ENCODE results near the gene FLRT1.
"Not testable (repeated sequence)": the region's sequence is repeated elsewhere in the genome, so short reads cannot be mapped to it uniquely, and the experiment has no call there.

The FLRT1 gene

DNA sequence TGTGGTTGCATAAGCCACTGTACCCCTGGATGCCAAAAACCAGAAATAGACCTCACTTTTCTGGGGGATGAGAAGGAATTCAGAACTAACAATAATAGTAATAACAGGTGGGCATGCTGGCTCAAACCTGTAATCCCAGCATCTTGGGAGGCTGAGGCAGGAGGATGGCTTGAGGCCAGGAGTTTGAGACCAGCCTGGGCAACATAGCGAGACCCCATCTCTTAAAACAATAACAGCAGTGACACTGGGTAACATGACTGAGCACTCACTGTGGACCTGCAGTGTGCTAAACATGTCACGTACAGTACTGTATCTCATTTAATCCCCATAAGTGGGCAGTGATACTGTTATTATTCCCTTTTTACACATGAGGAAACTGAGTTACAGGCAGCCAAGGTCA, 10.0 kb downstream of the FLRT1 start:
- DNase-seq (ENCODE audit: low spot score): no peak

DNA sequence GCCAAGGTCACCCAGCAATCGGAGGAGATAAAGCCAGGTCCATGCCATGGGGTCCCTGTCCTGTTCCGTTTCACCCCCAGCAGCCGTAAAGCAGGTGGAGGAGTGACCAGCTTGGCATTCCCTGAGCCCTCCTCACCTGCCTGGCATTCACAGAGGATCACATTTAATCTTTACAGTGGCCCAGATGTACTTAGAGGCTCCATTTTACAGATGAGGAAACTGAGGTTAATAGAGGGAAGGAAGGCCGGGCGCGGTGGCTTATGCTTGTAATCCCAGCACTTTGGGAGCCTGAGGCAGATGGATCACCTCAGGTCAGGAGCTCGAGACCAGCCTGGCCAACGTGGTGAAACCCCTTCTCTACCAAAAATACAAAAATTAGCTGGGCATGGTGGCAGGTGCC, 11.6 kb downstream of the FLRT1 start:
- not testable (repeated sequence) for DNase-seq (ENCODE audit: low spot score)

DNA sequence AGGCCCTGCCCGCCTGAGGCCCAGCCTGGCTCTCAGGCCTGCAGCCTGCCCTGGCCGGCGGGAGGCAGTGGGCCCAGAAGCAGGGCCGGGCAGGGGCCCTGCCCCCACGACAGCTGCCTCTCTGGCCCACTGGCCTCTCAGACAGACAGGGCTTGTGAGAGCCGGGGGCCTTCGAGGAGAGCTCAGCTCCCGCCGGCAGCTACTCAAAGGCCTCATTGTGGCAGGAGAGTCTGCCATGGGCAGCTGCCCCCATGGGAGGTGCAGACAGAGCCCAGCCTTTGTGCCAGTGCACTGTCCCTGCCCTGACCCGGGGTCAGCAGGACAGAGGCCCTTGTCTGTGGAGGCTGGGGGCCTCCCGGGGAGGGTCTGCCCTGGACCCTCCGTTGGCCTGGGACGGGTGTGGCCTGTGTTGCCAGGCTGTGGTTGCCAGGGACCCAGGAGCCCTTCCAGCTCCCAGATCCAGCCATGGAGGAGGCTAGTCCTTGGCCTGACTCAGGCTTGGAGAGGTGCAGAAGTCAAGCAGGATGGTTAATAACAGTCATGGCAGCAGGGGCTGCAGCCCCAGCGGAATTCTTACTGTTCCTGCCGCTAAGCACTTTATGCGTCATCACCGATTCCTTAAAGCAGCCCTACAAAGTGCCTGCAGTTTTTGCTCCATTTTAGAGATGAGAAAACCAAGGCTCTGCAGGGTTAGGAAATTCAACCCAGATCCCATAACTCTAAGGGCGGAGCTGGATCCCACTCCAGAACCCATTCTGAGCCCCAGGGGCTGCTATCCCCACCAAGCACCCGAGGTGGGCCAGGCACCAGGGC, 12.5 kb downstream of the FLRT1 start:
- no peak for DNase-seq (ENCODE audit: low spot score)

DNA sequence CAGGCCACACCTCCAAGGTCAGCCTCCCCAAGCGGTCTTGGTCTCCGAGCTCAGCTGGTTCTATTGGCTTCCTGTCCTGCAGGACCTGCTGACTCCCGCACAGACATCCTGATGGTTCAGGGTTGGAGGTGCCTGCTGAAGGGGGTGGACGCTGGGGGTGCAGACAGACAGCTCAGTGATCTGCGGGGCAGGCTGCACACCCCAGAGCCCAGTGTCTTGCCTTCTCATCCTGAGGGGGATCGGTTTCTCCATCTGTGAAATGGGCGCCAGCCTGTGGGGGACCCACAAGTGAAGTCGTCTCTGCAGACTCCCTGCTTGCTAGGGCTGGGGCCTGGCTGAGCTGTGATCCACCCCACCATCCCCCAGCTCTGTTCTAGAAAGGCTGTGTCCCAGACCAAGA, 13.8 kb downstream of the FLRT1 start:
- DNase-seq (ENCODE audit: low spot score): no peak

DNA sequence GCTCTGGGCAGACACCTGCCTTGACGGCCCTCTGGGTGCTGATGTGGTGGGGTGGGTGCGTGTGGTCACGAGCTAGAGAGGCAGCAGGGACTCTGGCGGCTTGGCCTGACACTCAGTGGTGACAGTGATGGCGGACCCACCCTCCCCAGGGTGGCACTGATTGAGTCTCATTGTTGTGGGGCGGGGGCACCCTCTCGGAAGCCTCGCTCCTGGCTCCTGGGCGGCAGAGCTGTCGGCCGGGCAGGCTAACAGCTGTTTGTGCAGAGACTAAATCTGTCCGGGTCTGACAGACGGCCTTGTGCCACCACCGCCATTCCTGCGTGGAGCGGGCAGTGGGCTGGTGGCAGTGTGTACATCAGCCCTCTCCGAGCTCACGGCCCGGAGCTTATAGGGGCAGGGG, 15.6 kb downstream of the FLRT1 start:
- no peak for DNase-seq (ENCODE audit: low spot score)

DNA sequence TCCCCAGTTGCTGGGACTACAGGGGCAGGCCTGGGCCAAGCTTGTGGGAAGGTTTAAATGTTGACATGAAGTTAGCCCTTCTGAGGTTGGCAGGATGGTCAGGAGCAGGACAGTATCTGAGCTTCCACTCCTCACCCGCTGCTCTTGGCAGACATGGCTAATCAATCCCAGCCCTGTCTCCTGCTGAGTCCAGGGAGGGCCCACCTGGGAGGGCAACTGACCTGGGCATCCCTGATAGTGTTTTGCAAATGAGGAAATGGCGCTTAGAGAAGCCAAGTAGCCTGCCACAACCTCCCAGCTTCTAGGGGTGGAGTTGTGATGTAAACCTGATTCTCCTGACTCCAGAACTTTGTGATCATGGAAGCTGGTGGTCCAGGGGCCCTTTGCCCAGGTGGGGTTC, 16.7 kb downstream of the FLRT1 start:
- DNase-seq (ENCODE audit: low spot score): no peak

DNA sequence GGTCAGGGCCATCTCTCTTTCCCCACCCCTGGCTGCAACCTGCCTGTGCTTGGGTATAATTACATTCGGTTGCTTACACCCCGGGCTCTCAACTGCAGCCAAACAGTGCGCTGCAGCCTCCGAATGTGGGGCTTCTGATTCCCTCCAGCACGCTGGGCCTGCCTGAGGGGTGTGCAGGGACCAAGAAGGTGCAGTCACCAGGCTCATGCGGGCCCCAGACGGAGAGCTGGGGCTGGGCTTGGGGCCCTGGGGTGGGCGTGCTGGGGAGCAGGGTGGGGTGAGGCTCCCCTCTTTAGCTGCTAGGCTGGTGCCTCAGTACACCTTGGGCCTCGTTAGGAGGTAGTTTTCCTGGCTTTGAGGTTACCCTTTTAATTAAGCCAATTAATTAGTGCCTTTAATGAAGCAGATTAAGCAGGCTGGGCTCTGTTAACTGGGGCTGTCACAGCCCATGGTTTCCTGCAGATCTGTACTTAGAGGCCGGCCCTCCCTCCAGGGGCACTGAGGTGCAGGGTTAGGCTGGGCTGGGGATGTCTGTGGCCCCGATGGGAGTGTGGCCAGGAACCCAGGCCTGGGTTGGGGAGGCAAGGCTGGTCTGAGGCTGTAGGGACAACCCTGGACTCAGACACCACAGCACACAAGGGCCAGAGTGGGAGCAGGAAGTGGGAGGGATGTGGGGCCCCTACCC, 17.3 kb downstream of the FLRT1 start:
- DNase-seq (ENCODE audit: low spot score): no peak

DNA sequence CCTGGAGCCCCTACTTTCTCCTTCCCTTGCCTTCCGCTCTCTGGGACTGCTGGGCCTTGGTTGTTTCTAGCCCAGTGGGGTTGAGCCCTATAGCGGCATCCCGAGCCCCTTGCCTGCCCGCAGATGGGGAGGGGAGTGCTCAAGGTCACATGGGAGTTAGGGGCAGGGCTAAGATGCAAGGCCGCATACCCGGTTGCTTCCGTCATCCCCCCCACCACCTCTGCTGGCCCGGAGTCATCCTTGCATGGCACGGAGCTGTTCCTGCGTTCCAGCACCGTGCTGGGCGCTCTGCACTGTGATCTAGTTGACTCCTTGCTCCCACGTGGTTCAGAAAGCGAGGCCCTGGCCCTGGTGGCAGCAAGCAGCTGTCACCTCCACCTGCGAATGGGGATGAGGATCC, 18.0 kb downstream of the FLRT1 start:
- no peak for DNase-seq (ENCODE audit: low spot score)

DNA sequence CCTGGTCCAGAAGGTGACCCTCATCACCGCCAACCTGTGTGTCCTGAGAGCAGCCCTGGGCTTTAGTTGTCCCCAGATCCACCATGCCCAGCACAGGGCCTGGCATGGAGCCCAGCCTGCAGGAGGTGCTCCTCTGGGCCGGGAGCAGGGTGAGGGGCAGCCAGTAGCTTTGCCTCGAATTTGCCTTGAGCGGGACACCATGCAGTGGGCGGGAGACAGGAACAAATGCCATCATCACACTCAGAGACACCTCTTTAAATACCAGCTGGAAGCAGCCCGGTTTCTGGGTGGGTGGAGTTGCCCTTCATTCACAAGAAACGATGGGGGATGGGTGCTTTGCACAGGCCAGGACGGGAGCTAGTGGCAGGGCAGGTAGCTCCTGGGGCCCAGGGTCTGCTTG, 19.3 kb downstream of the FLRT1 start:
- DNase-seq (ENCODE audit: low spot score): no peak

DNA sequence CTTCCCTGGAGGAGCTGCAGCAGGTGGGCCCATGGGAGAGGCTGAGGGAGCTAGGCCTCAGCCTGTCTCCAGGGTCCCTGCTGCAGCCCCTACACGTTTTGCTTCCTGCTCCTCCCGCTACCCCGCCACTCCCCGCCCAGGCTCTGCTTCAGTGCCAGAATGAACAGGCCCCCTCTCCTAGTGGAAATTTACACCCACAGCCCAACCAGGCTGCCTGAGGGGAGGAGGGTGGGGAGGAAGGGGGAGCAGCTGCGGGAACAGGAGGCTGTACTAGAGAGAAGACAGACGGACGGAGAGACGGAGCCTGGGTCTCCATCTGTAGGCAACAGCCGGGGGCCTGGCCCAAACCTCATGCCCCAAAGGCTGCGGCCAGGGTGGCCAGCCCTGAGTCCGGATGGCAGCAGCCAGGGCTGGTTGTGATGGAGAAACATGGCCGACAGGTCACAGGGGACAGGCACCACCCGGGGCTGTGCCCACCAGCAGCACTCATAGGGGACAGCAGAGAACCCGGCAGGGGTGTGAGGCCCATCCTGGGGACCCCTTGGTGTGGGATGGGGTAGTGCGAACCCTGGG, 20.6 kb downstream of the FLRT1 start:
- no peak for DNase-seq (ENCODE audit: low spot score)

DNA sequence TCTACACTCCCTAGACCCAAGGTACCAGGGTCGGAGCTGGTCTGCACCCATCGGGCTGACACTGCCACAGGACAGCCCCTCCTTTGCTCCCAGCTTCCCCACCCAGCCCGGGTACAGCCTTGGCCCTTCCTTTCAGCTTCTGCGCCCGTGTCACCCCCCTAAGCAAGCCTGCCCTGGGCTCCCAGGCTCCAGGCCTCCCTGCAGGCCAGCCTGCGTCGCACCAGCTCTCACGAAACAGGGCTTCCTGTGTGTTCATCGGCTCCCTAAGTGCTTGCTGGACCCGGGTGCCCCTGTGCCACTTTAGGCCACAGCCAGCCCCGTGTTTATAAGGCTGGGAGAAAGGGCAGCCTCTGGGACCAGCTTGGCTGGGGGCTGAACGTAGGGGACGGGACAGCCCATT, 21.1 kb downstream of the FLRT1 start:
- no peak for DNase-seq (ENCODE audit: low spot score)

DNA sequence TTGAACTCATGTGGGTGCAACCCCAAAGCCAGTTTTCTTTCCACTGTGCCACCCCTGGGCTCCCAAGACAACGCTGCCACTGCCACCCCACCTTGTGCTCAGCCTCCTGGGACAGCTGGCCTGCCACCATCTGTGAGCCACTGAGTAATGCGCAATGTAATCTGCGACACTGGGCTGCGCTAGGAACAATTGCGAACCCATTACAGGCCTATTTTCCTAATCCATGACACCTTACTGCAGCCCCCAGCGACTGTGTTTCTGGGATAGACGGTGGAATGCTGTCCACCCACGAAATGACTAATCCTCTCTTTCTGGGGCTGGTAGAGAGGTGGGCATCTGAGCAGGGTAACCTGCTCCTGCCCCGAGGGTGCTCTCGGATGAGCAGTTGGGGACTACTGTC, 22.2 kb downstream of the FLRT1 start:
- peak; percentile 78 for DNase-seq (ENCODE audit: low spot score)

DNA sequence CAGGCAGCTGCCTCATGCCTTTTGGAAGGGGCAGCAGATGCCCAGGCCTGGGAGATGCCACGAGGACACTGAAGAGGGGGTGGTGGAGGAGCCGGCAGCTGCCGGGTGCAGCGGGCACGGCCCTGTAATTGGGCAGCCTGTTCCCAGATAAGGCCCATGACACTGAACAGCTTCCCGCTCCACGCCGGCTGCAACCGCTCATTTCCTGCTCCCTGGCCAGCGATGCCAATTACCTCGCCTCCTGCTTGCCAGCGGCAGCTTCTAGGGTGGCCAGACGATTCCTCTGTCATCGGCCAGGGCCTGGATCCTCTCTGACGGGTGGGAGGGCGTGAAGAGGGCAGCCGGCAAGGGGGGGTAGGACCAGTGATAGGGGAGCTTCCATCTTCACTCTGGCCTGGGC, 22.8 kb downstream of the FLRT1 start:
- no peak for DNase-seq (ENCODE audit: low spot score)

DNA sequence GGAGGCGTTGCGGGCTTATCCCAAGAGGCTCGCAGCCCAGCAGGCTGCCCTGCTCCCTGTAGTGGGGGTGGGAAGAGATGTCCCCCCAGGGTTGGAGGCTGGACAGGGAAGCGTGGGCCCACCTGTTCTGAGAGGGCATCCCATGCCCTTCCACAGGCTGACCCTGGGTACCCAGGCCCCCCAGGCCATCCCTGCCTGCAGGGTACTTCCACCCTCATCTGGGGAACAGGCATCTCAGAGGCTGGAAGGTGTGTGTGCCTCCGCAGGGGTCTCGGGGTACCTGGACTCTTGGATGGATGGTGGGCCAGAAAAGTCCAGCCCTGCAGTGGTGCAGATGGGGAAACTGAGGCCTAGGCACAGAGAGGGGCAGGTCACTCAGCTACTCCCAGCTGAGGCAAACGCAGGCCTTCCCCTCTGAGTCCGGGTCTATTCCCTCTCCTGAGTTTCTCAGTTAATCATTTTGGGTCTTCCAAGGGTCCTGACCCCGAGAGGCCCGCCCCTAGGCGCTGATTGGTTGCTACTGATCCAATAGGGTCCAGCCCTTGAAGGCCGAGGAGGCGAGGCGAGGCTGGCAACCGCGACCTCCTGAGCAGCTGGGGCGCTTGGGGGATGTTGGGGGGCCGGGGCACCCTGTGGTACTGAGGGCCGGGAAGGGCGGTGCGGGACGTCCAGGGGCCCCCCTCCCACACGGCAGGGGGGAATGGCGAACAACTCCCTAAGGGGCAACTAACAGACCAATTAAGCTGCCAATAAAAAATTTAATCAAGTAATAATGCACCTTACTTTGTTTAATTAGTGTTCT, 23.8 kb downstream of the FLRT1 start:
- DNase-seq (ENCODE audit: low spot score): no peak

DNA sequence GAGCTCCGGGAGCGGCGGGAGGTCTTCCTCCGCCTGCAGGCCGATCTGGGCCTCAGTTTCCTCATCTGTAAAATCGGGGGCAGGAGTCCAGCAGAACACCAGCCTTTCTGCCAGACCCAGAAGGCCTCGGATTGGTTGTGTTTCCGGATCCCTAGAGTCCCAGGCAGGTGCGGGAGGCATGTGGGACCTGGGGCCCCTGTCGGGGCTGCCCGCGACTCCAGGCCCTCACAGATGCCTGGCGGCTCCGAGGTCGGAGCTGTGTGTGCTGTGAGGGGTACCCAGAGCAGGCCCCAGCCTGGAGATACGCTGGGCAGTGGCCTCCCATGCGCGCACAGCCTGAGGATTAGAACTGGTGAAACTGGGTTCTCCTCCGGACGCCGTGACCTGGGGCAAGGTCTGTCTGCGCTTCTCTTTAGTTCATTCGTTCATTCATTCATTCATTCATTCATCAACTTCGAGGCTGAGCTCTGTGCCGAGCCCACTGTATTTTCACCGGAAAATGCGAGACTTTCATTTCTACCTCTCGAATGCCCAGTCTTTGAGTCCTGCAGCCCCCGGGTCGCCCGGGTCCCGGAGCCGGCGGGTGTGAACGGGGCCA, 24.6 kb downstream of the FLRT1 start:
- DNase-seq (ENCODE audit: low spot score): no peak

DNA sequence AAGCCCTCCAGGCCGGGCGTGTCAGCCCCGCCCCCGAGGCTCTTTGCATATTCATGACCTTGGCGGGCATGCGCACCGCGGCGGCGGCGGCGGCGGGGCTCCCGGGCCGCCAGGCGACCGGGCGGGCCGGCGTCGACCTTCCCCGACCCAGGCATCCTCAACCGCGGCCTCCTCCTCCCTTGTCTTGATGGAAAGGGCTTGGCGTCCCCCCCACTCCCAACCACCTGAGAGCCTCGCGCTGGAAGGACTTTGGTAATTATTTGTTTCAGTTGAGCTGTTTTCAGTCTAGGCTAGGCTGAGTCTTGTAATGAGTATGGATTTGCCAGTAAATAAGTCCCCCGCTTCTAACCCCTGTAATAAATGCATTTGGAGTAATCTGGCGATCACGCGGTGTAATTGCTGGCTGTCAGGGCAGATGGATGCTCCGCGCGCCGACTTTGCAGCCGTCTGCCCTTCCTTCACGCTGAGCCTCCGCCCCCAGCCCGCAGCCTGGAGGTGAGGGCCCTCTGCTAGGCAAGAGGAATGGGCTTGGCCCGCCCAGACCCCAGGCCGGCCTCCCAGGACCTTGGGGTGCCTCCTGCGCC, 25.2 kb downstream of the FLRT1 start:
- DNase-seq (ENCODE audit: low spot score): peak; percentile 91

DNA sequence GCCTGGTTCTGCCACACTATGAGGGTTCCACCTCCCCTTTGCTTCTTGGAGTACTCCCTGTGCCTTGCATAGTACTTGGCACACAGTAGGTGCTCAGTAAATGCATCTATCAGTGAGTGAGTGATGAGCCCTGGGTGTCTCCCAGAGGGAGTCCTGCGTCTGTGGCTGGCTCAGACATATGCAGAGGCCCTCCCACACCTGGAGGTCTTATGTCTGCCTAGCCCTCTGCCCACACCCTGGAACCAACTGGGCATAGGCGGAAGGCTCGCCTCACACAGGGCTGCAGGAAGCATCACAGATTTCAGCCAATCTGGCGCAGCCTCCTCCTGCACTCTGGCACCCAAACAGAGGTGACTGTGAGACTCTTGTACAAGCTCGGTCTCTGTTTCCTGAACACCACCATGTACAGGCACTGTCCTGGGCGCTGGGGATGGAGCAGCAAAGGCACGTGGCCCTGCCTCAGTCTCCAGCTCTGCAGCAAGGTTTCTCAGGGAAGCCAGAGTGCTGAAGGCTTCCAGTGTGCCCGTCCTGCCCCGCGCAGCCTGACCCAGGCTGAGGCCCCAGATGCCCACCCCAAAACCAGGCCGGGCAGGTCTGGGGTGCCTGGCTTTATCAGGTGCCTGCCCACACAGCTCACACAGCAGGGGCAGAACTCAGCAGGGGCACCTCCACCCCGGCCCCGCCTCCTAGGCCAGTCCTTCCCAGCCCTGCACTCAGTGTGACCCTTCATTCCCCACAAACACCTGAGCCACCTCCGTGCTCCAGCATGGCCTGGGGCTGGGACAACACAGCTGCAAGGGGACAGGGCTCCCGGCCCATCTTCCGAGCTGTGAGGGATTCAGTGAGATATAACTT, 26.7 kb downstream of the FLRT1 start:
- no peak for DNase-seq (ENCODE audit: low spot score)

DNA sequence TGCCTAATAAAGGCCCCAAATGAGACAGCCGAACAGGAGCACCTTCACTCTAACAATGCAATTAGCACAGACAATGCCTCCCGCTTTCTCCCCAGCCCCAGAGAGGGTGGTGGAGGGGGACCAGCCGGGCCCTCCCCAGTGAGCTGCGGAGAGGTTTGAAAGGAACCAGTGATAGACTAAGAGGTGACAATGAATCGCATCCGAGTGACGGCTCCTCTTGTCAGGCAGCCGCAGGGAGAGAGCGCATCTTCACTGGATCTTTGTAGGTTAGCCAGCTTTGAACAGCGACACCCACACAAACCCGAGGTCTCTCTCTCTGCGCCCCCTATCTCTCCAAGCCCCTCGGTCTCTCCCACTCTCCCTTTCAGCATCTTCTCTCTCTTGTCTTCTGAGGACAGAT, 28.0 kb downstream of the FLRT1 start:
- DNase-seq (ENCODE audit: low spot score): no peak

DNA sequence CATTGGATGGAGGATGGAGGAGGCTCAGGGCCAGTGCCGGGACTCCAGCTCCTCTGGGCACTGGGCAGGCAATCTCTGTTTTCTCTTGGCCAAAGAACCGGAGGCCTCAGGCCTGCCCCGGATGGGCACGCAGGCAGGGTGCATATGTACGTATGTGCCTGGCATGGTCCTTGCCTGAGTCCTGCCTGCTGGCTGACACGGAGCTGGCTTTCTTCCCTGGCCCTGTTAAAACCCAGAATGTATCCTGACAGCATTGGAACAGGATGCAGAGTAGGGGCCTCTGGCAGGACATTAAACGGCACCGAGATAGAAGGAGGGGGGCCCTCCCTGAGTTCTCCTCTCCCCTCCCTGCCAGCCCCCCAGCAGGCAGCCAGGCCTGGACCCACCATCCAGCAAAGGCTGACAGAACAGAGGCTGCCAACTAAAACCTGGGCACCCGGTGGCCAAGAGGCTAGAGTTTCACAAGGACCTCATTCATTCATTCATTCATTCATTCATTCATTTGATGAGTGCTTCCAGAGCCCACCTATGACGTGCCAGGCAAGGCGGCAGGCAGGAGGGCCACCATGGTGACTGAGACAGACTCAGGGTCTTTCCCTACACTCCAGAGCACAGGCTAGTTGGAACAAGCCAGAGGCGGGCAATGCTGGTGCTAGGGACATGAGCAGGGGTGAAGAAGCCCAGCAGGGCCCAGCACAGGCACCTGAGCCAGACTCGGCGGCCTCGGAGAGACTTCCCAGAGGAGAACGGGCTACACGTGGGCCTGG, 28.8 kb downstream of the FLRT1 start:
- DNase-seq (ENCODE audit: low spot score): no peak

DNA sequence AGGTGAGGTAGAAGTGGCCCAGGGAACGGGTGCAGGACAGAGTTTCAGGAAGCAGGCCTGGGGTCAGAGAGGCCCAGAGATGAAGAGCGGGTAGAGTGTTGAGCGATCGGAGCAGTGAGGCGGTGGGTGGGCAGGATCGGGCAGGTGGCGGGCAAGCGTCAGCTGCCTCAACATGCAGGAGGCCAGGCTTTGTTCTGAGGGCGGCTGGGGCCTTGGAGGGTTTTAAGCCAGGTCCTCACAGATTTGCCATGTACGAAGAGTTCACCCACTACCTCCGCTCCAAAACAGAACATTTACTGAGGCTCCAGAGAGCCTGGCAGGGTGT, 29.4 kb downstream of the FLRT1 start:
- no peak for DNase-seq (ENCODE audit: low spot score)
